Mesangial cell (primary cell): ENCODE measurements around the gene CPSF4. TPM values are rescaled to one million over a fixed set of nuclear protein-coding genes. Genes with fewer than 3 reads are reported as not detected.

Experiments
- total RNA-seq: library from RNA; depleted of rRNA; stranded (reverse); fragments of >200 nt; gene quantifications from 2 replicates; pipeline ENCODE4 v1.2.3, GENCODE V29; 2015

The CPSF4 gene
- 23.1 and 37.5 TPM in 2 replicates for total RNA-seq

GRCh38 chr7:99438573-99439480, at the start of gene CPSF4, which contains the start of gene PTCD1:
Gene CPSF4 (plus strand): TSS chr7:99438943. CDS start chr7:99439083, 140 bp downstream.
Gene PTCD1 (minus strand): TSS chr7:99438798. CDS start chr7:99435242, 3,556 bp downstream.

GRCh38 chr7:99408379-99409191, 30.2 kb upstream of the CPSF4 start, which contains the start of the genes BUD31 and PDAP1:
Gene BUD31 (plus strand): TSS chr7:99408969. CDS start chr7:99411093, 2,124 bp downstream.
Gene PDAP1 (minus strand): TSS chr7:99408597. CDS start chr7:99408548, 49 bp downstream.

GRCh38 chr7:99472561-99473314, 34.0 kb downstream of the CPSF4 start, which contains the start of gene ZNF789:
Gene ZNF789 (plus strand): TSS chr7:99472890. CDS start chr7:99476457, 3,567 bp downstream.

GRCh38 chr7:99499721-99500636, 61.2 kb downstream of the CPSF4 start, which contains the start of gene ZNF394:
Gene ZNF394 (minus strand): TSS chr7:99500281. CDS start chr7:99500093, 188 bp downstream.

GRCh38 chr7:99504603-99505323, 66.0 kb downstream of the CPSF4 start, which contains the start of gene ZKSCAN5:
Gene ZKSCAN5 (plus strand): TSS chr7:99504662. CDS start chr7:99506045, 1,383 bp downstream.

Other genes with a start within 250 kb of the CPSF4 start
- gene KPNA7, start 230.8 kb upstream of the CPSF4 start, total RNA-seq = not detected in 2 replicates
- gene MYH16, start 166.1 kb upstream of the CPSF4 start, total RNA-seq = 1.1 TPM in 1 of 2 replicates, not detected in the other
- 147 and 185 TPM in 2 replicates for gene ARPC1A, start 113.0 kb upstream of the CPSF4 start, total RNA-seq
- 348 and 395 TPM in 2 replicates for gene ARPC1B, start 64.2 kb upstream of the CPSF4 start, total RNA-seq
- gene PDAP1, start 30.3 kb upstream of the CPSF4 start, total RNA-seq = 23.5 and 58.7 TPM in 2 replicates
- gene BUD31, start 30.0 kb upstream of the CPSF4 start, total RNA-seq = 65.4 and 79.7 TPM in 2 replicates
- gene PTCD1, start 145 bp upstream of the CPSF4 start, total RNA-seq = 6.2 and 9.5 TPM in 2 replicates
- gene ATP5MF, start 27.2 kb downstream of the CPSF4 start, total RNA-seq = 1,186 and 1,721 TPM in 2 replicates
- gene ZNF789, start 33.9 kb downstream of the CPSF4 start, total RNA-seq = 3.1 and 7.5 TPM in 2 replicates
- gene ZNF394, start 61.3 kb downstream of the CPSF4 start, total RNA-seq = 7.7 and 10.8 TPM in 2 replicates
- gene ZKSCAN5, start 65.7 kb downstream of the CPSF4 start, total RNA-seq = 5.4 and 6.8 TPM in 2 replicates
- gene FAM200A, start 113.2 kb downstream of the CPSF4 start, total RNA-seq = 2.6 and 3.9 TPM in 2 replicates
- 48.9 and 53.7 TPM in 2 replicates for gene ZNF655, start 119.7 kb downstream of the CPSF4 start, total RNA-seq
- gene TMEM225B, start 159.3 kb downstream of the CPSF4 start, total RNA-seq = 0.51 and 0.65 TPM in 2 replicates
- gene ZSCAN25, start 178.0 kb downstream of the CPSF4 start, total RNA-seq = 7.3 and 8.4 TPM in 2 replicates
- gene CYP3A5, start 241.1 kb downstream of the CPSF4 start, total RNA-seq = 0.16 and 3.4 TPM in 2 replicates